ENCODE data around the gene ITSN2.

- no peak for TF ChIP-seq CTCF (conservative IDR thresholded peaks at IDR 0.05 in 1 of 2, IDR thresholded peaks at IDR 0.05 in 1 of 2; ENCODE audit: extremely low read depth in 1 of 2, insufficient read depth in 1 of 2, low read depth in 1 of 2, low read length in 2 of 2)
- no peak for TF ChIP-seq EZH2 (IDR thresholded peaks at IDR 0.05; ENCODE audit: borderline replicate concordance, low read length)
Observed at GRCh38 chr2:24199968-24200590, 160.3 kb downstream of the ITSN2 start.
